SH-SY5Y (cell line): Measurements from ENCODE around the gene ITGB5.

Experiments used
- GATA2 ChIP-seq: IDR thresholded peaks from 2 replicates; pipeline ENCODE4 v1.6.1; 2011; ENCODE audit warnings: mild to moderate bottlenecking, low read depth, low read length
- GATA3 ChIP-seq: IDR thresholded peaks from 2 replicates; pipeline ENCODE4 v1.6.1; 2011; ENCODE audit warnings: low read depth, mild to moderate bottlenecking, low read length, moderate library complexity

DNA sequence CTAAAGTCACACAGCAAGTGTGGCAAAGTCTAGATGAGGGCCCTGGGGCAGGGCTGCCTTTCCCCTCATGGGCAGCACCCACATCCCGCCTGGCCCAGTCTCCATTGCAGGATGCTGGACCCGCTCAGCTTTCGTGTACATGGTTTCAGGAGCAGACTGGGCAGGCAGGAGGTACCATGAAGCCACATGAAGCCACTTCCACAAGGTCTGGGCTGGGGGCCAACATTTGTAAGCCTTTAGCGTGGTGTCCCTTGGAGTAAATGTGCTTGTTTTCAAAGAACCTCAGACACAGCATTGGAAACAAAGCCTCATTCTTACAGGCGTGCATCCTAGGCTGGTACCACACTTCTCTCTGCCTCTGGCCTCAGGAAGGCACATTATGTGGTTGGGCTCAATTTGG is 122.4 kb downstream of the ITGB5 start:
- no peak for TF ChIP-seq GATA3
- no peak for TF ChIP-seq GATA2
